ENCODE results near the gene NRM. TPM values are rescaled to one million over a fixed set of nuclear protein-coding genes. Genes with fewer than 3 reads are reported as not detected.

The NRM gene
- total RNA-seq, 4 donors from 2014 or later: 3.0 to 8.2 (median 6.0) TPM

GRCh38 chr6:30700340-30700739 lies 9.6 kb upstream of the NRM start:
- Histone ChIP-seq H3K9me3 (no peaks in the 10 kb centered on the region), H3K4me3 (no peak overlapping the region), H3K27ac (no peak overlapping the region), H3K4me1 (no peaks in the 10 kb centered on the region), H3K36me3 (peaks cover 0 to 63% of the 10 kb centered on the region in 2 donors), H3K27me3 (no peaks in the 10 kb centered on the region)
- WGBS, 2 donors (ENCODE audit: low coverage in 1 of 2): 54 to 59% methylated on average over 3 to 4 of the region's 4 CpGs
- ATAC-seq: peak; percentile 55
- TF ChIP-seq POLR2A (IDR thresholded peaks at IDR 0.05): no peak
- TF ChIP-seq EP300 (IDR thresholded peaks at IDR 0.05): no peak
- no peak for TF ChIP-seq POLR2AphosphoS5 (IDR thresholded peaks at IDR 0.05)
- TF ChIP-seq CTCF (IDR thresholded peaks at IDR 0.05): no peak

GRCh38 chr6:30696432-30696831 lies 5.6 kb upstream of the NRM start:
- Histone ChIP-seq H3K27ac (no peak overlapping the region), H3K36me3 (peaks cover 0 to 24% of the 10 kb centered on the region in 2 donors), H3K4me1 (peaks cover 0 to 3% (median under 1%) of the 10 kb centered on the region in 3 donors), H3K4me3 (no peak overlapping the region), H3K9me3 (no peaks in the 10 kb centered on the region), H3K27me3 (no peaks in the 10 kb centered on the region)
- ATAC-seq: no peak
- 92 to 100% methylated on average over 4 to 5 of the region's 5 CpGs for WGBS, 2 donors (ENCODE audit: low coverage in 1 of 2)
- no peak for TF ChIP-seq EP300 (IDR thresholded peaks at IDR 0.05)
- no peak for TF ChIP-seq CTCF (IDR thresholded peaks at IDR 0.05)
- no peak for TF ChIP-seq POLR2A (IDR thresholded peaks at IDR 0.05)
- TF ChIP-seq POLR2AphosphoS5 (IDR thresholded peaks at IDR 0.05): no peak

- H3K36me3 ChIP-seq: no peaks in the 10 kb centered on the region
- H3K4me3 ChIP-seq: peak overlapping the region; percentile 68 to 80
- WGBS, 2 donors (ENCODE audit: low coverage in 1 of 2): 6 to 26% methylated on average over 5 to 7 of the region's 8 CpGs
- H3K9me3 ChIP-seq: no peaks in the 10 kb centered on the region
- H3K4me1 ChIP-seq: peaks cover 4 to 39% (median 31%) of the 10 kb centered on the region in 3 donors
- ATAC-seq: no peak
- H3K27me3 ChIP-seq: no peaks in the 10 kb centered on the region
- TF ChIP-seq EP300 (IDR thresholded peaks at IDR 0.05) (no peak), POLR2AphosphoS5 (IDR thresholded peaks at IDR 0.05) (no peak), CTCF (IDR thresholded peaks at IDR 0.05) (no peak), POLR2A (IDR thresholded peaks at IDR 0.05) (no peak)
- peak overlapping the region; percentile 70 to 100 (median 95) for H3K27ac ChIP-seq
These were observed 544 bp upstream of the NRM start for GRCh38 chr6:30691208-30691847.

GRCh38 chr6:30689985-30690384 lies 799 bp downstream of the NRM start:
- peaks cover 4 to 49% (median 36%) of the 10 kb centered on the region in 3 donors for H3K4me1 ChIP-seq

More at GRCh38 chr6:30689985-30690384, 799 bp downstream of the NRM start:
- TF ChIP-seq POLR2AphosphoS5 (IDR thresholded peaks at IDR 0.05) (no peak), POLR2A (IDR thresholded peaks at IDR 0.05) (no peak), EP300 (IDR thresholded peaks at IDR 0.05) (no peak), CTCF (IDR thresholded peaks at IDR 0.05) (peak in 1 of 4 experiments; percentile 7)
- no peaks in the 10 kb centered on the region for H3K9me3 ChIP-seq
- H3K27me3 ChIP-seq: no peaks in the 10 kb centered on the region
- ATAC-seq: no peak
- 0 to 10% methylated on average over 1 to 4 of the region's 4 CpGs for WGBS, 2 donors (ENCODE audit: low coverage in 1 of 2)
- H3K4me3 ChIP-seq: peak overlapping the region; percentile 68 to 80
- peak overlapping the region; percentile 70 to 100 (median 95) for H3K27ac ChIP-seq
- no peaks in the 10 kb centered on the region for H3K36me3 ChIP-seq

All from gastroesophageal sphincter (tissue), 4 donors.